Ammon's horn (tissue), 1 donor: Measurements from ENCODE around the gene EVA1C.
"Not testable (repeated sequence)": the region's sequence is repeated elsewhere in the genome, so short reads cannot be mapped to it uniquely, and the experiment has no call there.

Source experiments
- DNase-seq: peaks from one replicate; pipeline ENCODE4 v3.0.0-alpha.2; 2016; ENCODE audit warnings: low spot score

Gene EVA1C

GRCh38 chr21:32412162-32413014 is at the start of gene EVA1C:
TSS of gene EVA1C (plus strand) at chr21:32412706. CDS start at chr21:32412854, 148 bp downstream.
- peak; percentile 50 for DNase-seq

DNA sequence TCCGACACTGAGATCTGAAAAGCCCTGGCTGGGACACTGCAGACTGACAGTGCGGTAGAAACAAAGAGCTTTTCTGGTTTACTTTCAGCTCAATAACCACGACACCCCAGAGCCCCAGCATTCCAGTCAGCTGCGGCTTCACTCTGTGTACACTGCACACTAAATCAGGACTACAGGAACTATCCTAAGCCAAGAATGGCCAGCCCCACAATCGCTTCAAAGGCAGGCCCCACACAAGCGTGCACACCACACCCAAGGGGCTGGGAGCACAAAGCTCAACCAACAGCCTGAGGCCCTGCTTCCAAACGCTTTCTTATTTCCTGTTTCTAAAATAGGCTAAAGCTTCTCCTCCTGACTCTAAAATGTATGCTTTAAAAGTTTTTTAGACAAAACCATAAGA is 48.1 kb upstream of the EVA1C start:
- DNase-seq, result peak; percentile 29

- DNase-seq, result no peak
Observed at GRCh38 chr21:32364796-32365195, 47.7 kb upstream of the EVA1C start.

GRCh38 chr21:32366191-32366590 is 46.3 kb upstream of the EVA1C start:
- DNase-seq, result no peak

DNA sequence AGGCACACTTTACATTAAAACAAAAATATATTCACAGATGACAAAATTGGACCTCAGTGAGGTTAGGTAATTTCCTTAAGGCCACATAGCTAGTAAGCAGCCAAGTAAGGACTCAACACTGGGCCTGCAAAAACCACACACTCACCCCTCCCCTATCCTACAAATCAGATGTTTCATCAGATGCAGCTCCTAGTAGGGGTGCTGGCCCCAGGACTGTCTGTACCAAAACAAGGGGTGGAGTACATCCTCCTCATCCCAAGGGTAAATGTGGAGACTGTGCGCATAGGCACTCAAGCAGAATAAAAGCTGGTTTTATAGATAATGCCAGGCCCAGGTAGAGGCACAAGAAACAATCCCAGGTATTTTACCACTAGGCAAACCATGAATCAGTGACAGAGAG is 45.3 kb upstream of the EVA1C start:
- no peak for DNase-seq

DNA sequence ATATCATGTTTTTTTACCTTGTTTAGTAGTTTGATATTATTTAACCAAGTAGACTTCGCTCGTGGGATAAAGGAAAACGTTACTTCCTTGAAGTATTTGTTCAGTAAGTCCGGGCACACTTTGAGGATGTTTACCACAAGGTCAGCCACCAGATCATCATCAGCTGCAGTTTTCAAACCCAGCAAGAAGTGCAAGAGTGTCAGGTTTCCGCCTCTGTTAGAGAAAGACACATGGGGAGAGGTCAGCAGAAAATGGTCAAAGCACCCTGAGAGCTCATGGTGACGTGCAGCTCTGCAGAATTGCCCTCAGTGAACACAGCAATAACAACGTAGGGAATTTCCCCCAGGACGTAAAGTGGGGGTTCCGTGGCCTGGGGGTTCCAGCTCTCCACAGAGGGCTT is 44.1 kb upstream of the EVA1C start:
- no peak for DNase-seq

DNA sequence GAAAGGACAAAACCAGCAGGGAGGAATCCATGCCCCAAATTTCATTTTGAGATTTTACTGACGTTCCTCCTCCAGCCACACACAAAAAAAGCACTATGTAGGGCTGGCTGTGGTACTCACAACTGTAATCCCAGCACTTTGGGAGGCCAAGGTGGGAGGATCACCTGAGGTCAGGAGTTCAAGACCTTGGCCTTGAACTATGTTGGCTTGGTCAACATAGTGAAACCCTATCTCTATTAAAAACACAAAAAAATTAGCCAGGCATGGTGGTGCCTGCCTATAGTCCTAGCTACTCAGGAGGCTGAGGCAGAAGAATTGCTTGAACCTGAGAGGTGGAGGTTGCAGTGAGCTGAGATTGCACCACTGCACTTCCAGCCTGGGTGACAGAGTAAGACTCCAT is 43.5 kb upstream of the EVA1C start:
- not testable (repeated sequence) for DNase-seq

GRCh38 chr21:32370998-32371766 is 41.3 kb upstream of the EVA1C start:
- no peak for DNase-seq

- DNase-seq, result no peak
Observed at GRCh38 chr21:32371913-32372314, 40.6 kb upstream of the EVA1C start.

- DNase-seq, result no peak
Observed at GRCh38 chr21:32372755-32373154, 39.8 kb upstream of the EVA1C start.

GRCh38 chr21:32377506-32377905 is 35.0 kb upstream of the EVA1C start:
- no peak for DNase-seq

DNA sequence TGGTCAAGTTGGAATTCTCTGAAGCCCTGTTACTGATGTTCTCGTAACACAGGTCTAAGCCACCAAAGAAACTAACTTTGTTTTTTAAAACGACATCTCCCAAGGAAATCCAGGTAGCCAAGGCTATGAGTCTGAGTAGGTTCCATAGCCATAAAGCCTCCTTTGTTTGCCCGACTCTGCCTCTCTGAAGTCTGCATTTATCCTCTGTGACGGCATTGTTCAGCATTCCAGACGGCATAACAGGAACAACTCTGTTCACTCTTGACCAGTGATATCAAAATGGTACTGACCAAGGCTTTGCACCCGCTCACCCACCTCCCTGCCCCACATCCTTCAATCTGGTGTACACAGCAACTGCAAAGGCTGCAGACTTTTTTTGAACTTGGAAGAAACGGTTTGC is 34.5 kb upstream of the EVA1C start:
- peak; percentile 47 for DNase-seq

GRCh38 chr21:32378956-32379355 is 33.5 kb upstream of the EVA1C start:
- no peak for DNase-seq

DNA sequence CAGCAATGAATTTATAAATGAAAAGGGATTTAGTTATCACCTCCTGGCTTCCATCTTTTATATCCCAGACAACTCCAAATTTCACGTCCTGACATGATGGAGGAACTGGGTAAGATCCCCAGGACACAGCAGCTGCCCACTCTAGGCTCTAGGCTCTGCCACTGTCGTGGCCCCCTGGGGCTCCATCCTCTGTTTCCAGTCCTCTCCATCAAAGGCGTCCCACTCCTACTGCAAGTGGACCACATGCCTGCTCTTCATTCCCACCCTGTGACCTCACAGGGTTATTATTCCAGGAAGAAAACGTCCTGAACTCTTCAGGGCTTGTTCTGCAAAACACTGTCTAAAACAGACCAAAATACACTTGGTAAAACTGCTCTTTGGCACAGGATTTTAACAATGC is 31.6 kb upstream of the EVA1C start:
- no peak for DNase-seq

DNA sequence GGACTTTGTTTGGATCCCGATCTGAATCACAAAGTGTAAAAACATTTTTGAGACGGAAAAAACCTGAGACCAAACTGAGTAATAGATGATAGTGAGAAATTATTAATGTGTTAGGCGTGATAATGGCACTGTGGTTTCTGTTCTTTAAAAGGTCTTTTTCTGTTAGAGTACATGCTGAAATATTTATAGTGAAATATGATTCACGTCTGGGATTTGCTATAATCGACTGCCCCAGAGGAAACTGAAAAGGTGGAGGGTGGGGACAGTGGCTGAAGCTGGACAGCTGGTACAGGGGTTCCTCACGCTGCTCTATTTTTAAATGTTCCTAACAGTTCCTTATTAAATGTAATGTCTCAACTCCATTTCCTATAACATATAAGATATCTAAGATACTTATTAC is 30.9 kb upstream of the EVA1C start:
- no peak for DNase-seq

- no peak for DNase-seq
Observed at GRCh38 chr21:32382108-32382644, 30.3 kb upstream of the EVA1C start.

GRCh38 chr21:32383812-32384211 is 28.7 kb upstream of the EVA1C start:
- no peak for DNase-seq

DNA sequence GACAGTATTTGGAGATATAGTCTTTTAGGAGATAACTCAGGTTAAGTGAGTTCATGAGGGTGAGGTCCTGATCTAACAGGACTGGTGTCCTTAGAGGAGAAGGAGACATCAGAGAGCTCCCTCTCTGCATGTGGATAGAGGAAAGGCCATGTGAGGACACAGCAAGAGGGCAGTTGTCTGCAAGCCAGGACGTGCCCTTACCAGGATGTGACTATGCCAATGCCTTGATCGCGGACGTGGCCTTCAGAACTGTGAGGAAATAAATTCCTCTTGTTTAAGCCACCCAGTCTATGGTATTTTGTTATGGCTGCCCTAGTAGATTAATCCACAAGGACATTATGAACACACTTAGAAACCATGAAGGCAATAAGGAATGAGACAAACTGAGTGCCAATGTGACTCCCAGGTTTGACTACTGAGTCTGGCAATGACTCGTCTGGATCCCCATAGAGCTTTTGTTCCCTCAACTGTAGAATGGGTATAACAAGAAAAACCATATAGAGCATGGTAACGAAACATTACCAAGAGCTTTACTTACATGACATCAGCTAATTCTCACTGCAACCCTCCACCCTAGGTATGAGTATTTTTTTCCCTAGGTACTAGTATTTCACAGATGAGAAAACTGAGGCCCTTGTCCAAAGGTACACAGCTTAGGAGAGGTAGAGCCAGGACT is 26.2 kb upstream of the EVA1C start:
- DNase-seq, result no peak

DNA sequence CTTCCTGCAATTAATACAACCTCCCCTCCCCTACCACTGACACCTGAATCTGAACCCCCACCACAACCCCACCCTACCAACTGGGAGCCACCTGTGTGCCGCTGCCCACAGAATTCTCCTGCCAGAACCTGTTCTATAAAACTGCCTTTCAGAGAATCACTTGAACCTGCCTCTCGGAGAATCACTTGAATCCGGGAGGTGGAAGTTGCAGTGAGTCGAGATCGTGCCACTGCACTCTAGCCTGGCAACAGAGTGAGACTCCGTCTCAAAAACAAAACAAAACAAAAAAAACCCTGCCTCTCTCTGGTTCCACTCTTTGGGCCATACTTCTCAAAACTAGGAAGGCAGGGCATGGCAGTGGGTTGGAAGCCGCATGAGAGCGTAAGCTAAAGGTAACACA is 25.4 kb upstream of the EVA1C start:
- DNase-seq, result no peak

- DNase-seq, result no peak
Observed at GRCh38 chr21:32388306-32388705, 24.2 kb upstream of the EVA1C start.

GRCh38 chr21:32389337-32390015 is 23.0 kb upstream of the EVA1C start:
- DNase-seq, result no peak
